HG02852 (cell line): Measurements from ENCODE around the gene C2CD5.
"Not testable (repeated sequence)": the region's sequence is repeated elsewhere in the genome, so short reads cannot be mapped to it uniquely, and the experiment has no call there.

Source experiments
- ATAC-seq: cut with Tn5 transposase; IDR thresholded peaks from one replicate; pipeline ENCODE4 v1.9.1; 2021; ENCODE audit warnings: mild to moderate bottlenecking, moderate library complexity; ENCODE audit not compliant: unreplicated experiment

Gene C2CD5

GRCh38 chr12:22544038-22544979, at the start of gene C2CD5:
Gene C2CD5, minus strand, starts transcription at chr12:22544542. Its CDS starts 392 bp downstream, at chr12:22544150.
- peak; percentile 83 for ATAC-seq

GRCh38 chr12:22593864-22594263, 49.5 kb upstream of the C2CD5 start:
- ATAC-seq = no peak

- ATAC-seq = no peak
These were observed 44.5 kb upstream of the C2CD5 start for GRCh38 chr12:22588817-22589216.

GRCh38 chr12:22578328-22578727, 34.0 kb upstream of the C2CD5 start:
- no peak for ATAC-seq

GRCh38 chr12:22577667-22578066, 33.3 kb upstream of the C2CD5 start:
- no peak for ATAC-seq

- ATAC-seq = no peak
These were observed 32.1 kb upstream of the C2CD5 start for GRCh38 chr12:22576473-22576872.

- no peak for ATAC-seq
These were observed 31.7 kb upstream of the C2CD5 start for GRCh38 chr12:22576065-22576464.

- ATAC-seq = no peak
These were observed 30.6 kb upstream of the C2CD5 start for GRCh38 chr12:22574921-22575320.

- ATAC-seq = no peak
These were observed 28.8 kb upstream of the C2CD5 start for GRCh38 chr12:22573181-22573580.

- no peak for ATAC-seq
These were observed 24.9 kb upstream of the C2CD5 start for GRCh38 chr12:22569253-22569652.

- no peak for ATAC-seq
These were observed 18.0 kb upstream of the C2CD5 start for GRCh38 chr12:22562036-22563028.

- not testable (repeated sequence) for ATAC-seq
These were observed 10.4 kb upstream of the C2CD5 start for GRCh38 chr12:22554750-22555149.

- ATAC-seq = no peak
These were observed 7.3 kb upstream of the C2CD5 start for GRCh38 chr12:22551624-22552023.

GRCh38 chr12:22545255-22545654, 913 bp upstream of the C2CD5 start:
- no peak for ATAC-seq

GRCh38 chr12:22543246-22544037, 900 bp downstream of the C2CD5 start:
- ATAC-seq = peak; percentile 40

GRCh38 chr12:22541496-22542155, 2.7 kb downstream of the C2CD5 start:
- ATAC-seq = no peak

GRCh38 chr12:22539055-22539454, 5.3 kb downstream of the C2CD5 start:
- no peak for ATAC-seq

GRCh38 chr12:22538311-22538710, 6.0 kb downstream of the C2CD5 start:
- no peak for ATAC-seq

GRCh38 chr12:22536971-22537544, 7.3 kb downstream of the C2CD5 start:
- no peak for ATAC-seq
